ENCODE measurements around the gene CD55. TPM values are rescaled to one million over a fixed set of nuclear protein-coding genes. Genes with fewer than 3 reads are reported as not detected.

The CD55 gene
- total and polyA plus RNA-seq, 2 of the 8 experiments (the other 6 are each of a cell fraction or from before 2014, with no cell fraction given): 20.1 to 22.8 TPM

GRCh38 chr1:207274882-207275281, 46.6 kb upstream of the CD55 start:
- H2BK5ac ChIP-seq (ENCODE audit: low read depth, low read length): no peak overlapping the region
- H4K91ac ChIP-seq (replicated peaks; ENCODE audit: insufficient read length, low read length): no peak overlapping the region
- H4K5ac ChIP-seq (ENCODE audit: insufficient read length, low read depth, low read length): no peak overlapping the region
- H4K8ac ChIP-seq (ENCODE audit: extremely low read depth, insufficient read depth, low read length): no peak overlapping the region
- H3K27me3 ChIP-seq (replicated peaks in 1 of 4; ENCODE audit: control insufficient read depth in 3 of 4, extremely low read depth in 1 of 4, insufficient read depth in 3 of 4, low read length in 3 of 4): no peaks in the 10 kb centered on the region
- no peak overlapping the region for H3K14ac ChIP-seq (ENCODE audit: insufficient read length)
- no peaks in the 10 kb centered on the region for H3K9me3 ChIP-seq (ENCODE audit: insufficient read depth in 2 of 2, low read depth in 1 of 2, low read length in 1 of 2)
- no peak overlapping the region for H3K23ac ChIP-seq (ENCODE audit: insufficient read length)
- no peak overlapping the region for H3K9ac ChIP-seq (replicated peaks in 1 of 4; ENCODE audit: extremely low read depth in 1 of 4, low read depth in 3 of 4, low read length in 3 of 4)
- no peak overlapping the region for H3K4ac ChIP-seq (replicated peaks; ENCODE audit: insufficient read length, low read depth, low read length)
- H3K4me2 ChIP-seq (ENCODE audit: insufficient read depth in 1 of 2, low read depth in 2 of 2, low read length in 2 of 2): no peak overlapping the region
- H2BK12ac ChIP-seq (ENCODE audit: low read depth, low read length): no peak overlapping the region
- no peak overlapping the region for H2BK15ac ChIP-seq (ENCODE audit: low read length)
- H3K4me3 ChIP-seq (ENCODE audit: extremely low read depth in 1 of 4, insufficient read depth in 2 of 4, low read depth in 3 of 4, low read length in 4 of 4): no peak overlapping the region
- DNase-seq (ENCODE audit: low read depth in 1 of 2, low spot score in 2 of 2) (no peak), FAIRE-seq (no peak)
- no peaks in the 10 kb centered on the region for H3K4me1 ChIP-seq (replicated peaks in 1 of 4; ENCODE audit: control insufficient read depth in 3 of 4, insufficient read depth in 4 of 4, low read length in 3 of 4)
- CTCF ChIA-PET (ENCODE audit: partially characterized antibody): no interaction called here
- no peaks in the 10 kb centered on the region for H3K23me2 ChIP-seq (ENCODE audit: low read depth, low read length)
- no peak overlapping the region for H3K27ac ChIP-seq (ENCODE audit: low read depth, low read length)
- H2AFZ ChIP-seq (ENCODE audit: low read length): no peak overlapping the region
- no peaks in the 10 kb centered on the region for H3K79me2 ChIP-seq (ENCODE audit: control insufficient read depth in 1 of 2, insufficient read depth in 2 of 2, low read length in 2 of 2)
- H3K79me1 ChIP-seq (ENCODE audit: low read depth, low read length): no peaks in the 10 kb centered on the region
- H4K20me1 ChIP-seq (replicated peaks in 1 of 2; ENCODE audit: control insufficient read depth in 1 of 2, insufficient read depth in 2 of 2, low read length in 2 of 2): no peaks in the 10 kb centered on the region
- no peak overlapping the region for H3K56ac ChIP-seq (replicated peaks; ENCODE audit: insufficient read length, low read depth, low read length)
- no peak overlapping the region for H2AK5ac ChIP-seq (ENCODE audit: low read depth, low read length)
- H2BK20ac ChIP-seq (ENCODE audit: low read length): no peak overlapping the region
- no peak overlapping the region for H2BK120ac ChIP-seq (replicated peaks; ENCODE audit: low read depth, low read length)
- H3K36me3 ChIP-seq (ENCODE audit: control insufficient read depth in 2 of 4, insufficient read depth in 4 of 4, low read length in 3 of 4): no peaks in the 10 kb centered on the region
- POLR2A ChIA-PET (ENCODE audit: partially characterized antibody): no interaction called here
- no peak overlapping the region for H3K18ac ChIP-seq (ENCODE audit: extremely low read depth, low read length)
- no peak for TF ChIP-seq CEBPB (IDR thresholded peaks at IDR 0.05; ENCODE audit: low read depth, low read length)
- TF ChIP-seq SUZ12 (IDR thresholded peaks at IDR 0.05; ENCODE audit: low read length): no peak
- no peak for TF ChIP-seq RFX5 (IDR thresholded peaks at IDR 0.05; ENCODE audit: borderline replicate concordance, low read depth, low read length)
- no peak for TF ChIP-seq TBP (IDR thresholded peaks at IDR 0.05; ENCODE audit: low read depth, low read length)
- no peak for TF ChIP-seq BRCA1 (IDR thresholded peaks at IDR 0.05; ENCODE audit: low read depth, low read length)
- TF ChIP-seq SIN3A (conservative IDR thresholded peaks at IDR 0.05 in 1 of 2, IDR thresholded peaks at IDR 0.05 in 1 of 2; ENCODE audit: low read depth in 1 of 2, low read length in 2 of 2): no peak
- no peak for TF ChIP-seq RNF2 (IDR thresholded peaks at IDR 0.05; ENCODE audit: borderline replicate concordance, low read depth, low read length, missing control alignments, poor library complexity, severe bottlenecking)
- no peak for TF ChIP-seq EZH2 (IDR thresholded peaks at IDR 0.05; ENCODE audit: low read depth, low read length, severe bottlenecking)
- TF ChIP-seq CBX8 (IDR thresholded peaks at IDR 0.05; ENCODE audit: borderline replicate concordance, low read depth, low read length): no peak
- no peak for TF ChIP-seq CBX5 (IDR thresholded peaks at IDR 0.05; ENCODE audit: low read depth, low read length)
- no peak for TF ChIP-seq SP4 (IDR thresholded peaks at IDR 0.05; ENCODE audit: low read length)
- no peak for TF ChIP-seq YY1 (IDR thresholded peaks at IDR 0.05; ENCODE audit: low read depth, low read length)
- TF ChIP-seq SIRT6 (IDR thresholded peaks at IDR 0.05; ENCODE audit: low read length): no peak
- no peak for TF ChIP-seq USF2 (IDR thresholded peaks at IDR 0.05; ENCODE audit: low read length)
- TF ChIP-seq HDAC6 (IDR thresholded peaks at IDR 0.05; ENCODE audit: low read depth, low read length): no peak
- TF ChIP-seq CREB1 (IDR thresholded peaks at IDR 0.05): no peak
